GM18909 (cell line): ENCODE data around the gene GPS1.

Experiments
- ATAC-seq: cut with Tn5 transposase; IDR thresholded peaks from one replicate; pipeline ENCODE4 v1.9.1; 2021; ENCODE audit warnings: mild to moderate bottlenecking; ENCODE audit not compliant: unreplicated experiment, poor library complexity

The GPS1 gene

GRCh38 chr17:82073446-82073845 is 21.7 kb downstream of the GPS1 start:
- no peak for ATAC-seq

GRCh38 chr17:82076018-82076784 is 24.5 kb downstream of the GPS1 start:
- ATAC-seq = no peak

GRCh38 chr17:82076785-82077591 is 25.3 kb downstream of the GPS1 start:
- ATAC-seq = no peak

GRCh38 chr17:82077617-82078358 is 26.1 kb downstream of the GPS1 start:
- ATAC-seq = no peak

GRCh38 chr17:82078433-82078832 is 26.7 kb downstream of the GPS1 start:
- no peak for ATAC-seq

- ATAC-seq = no peak
Observed at GRCh38 chr17:82079001-82079677, 27.4 kb downstream of the GPS1 start.

DNA sequence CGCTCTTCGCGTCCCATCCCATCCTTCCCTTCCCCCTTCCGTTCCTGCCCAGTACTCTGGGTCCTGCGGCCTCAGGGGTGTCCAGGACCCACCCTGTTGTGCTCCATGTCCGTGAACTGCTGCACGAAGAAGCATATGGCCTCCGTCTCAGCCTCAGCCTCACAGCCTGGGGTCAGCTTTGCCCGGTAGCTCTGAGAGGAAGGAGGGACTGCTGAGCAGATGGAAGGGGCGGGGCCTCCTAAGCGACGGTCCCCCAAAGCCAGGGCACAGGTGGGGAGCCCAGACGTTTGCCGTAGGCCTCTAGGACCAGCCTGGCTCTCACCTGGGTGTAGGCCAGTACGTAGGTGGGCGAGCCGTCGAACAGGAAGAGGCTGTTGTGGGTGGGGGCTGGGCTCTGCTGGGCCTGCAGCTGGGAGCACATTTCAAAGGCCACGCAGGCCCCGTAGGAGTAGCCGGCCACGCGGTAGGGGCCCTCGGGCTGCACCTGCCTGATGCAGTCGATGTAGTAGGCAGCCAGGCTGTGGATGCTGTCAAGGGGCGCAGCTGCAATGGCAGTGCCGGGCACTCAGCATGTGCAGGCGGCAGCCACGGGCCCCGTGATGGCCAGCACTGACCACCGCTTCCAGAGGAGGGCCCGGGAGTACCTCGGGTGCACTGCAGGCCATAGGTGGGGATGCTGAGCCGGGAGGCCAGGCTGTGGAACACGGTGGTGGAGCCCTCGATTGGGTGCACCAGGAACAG is 28.5 kb downstream of the GPS1 start:
- ATAC-seq = no peak

DNA sequence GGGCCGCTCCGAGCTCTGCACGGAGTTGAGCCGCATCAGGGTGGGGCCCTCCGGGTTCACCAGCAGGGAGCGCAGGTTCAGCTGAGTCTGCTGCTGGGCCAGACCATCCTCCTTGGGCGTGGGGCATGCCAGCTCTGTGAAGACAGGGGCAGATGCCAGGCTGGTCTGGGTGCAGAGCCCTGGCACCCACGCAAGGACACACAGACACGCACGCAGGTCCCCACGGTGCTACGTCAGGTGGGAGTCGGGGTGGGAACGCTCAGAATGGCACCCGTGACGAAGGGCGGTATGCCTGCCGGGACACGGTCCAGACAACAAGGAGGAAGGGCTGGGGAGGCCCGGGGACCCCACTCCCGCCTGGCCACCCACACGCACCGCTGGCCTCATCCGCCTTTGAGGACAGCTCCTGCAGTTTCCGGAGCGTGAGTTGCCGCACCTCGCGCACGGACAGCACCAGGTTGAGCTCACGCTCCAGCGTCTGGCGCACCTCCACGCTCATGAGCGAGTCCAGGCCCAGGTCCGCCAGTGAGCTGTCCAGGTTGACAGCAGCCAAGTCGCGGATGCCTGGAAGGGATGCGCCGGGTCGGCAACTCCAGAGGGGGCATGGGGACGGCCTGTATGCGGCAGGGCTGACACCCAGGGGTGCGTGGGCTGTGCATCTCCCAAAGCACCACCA is 29.2 kb downstream of the GPS1 start:
- no peak for ATAC-seq

GRCh38 chr17:82081546-82081945 is 29.8 kb downstream of the GPS1 start:
- ATAC-seq = no peak

- ATAC-seq = no peak
Observed at GRCh38 chr17:82081966-82082365, 30.3 kb downstream of the GPS1 start.

GRCh38 chr17:82082456-82082855 is 30.8 kb downstream of the GPS1 start:
- no peak for ATAC-seq

GRCh38 chr17:82083009-82083408 is 31.3 kb downstream of the GPS1 start:
- ATAC-seq = no peak

- no peak for ATAC-seq
Observed at GRCh38 chr17:82083533-82084359, 32.0 kb downstream of the GPS1 start.

- no peak for ATAC-seq
Observed at GRCh38 chr17:82084373-82085030, 32.8 kb downstream of the GPS1 start.

DNA sequence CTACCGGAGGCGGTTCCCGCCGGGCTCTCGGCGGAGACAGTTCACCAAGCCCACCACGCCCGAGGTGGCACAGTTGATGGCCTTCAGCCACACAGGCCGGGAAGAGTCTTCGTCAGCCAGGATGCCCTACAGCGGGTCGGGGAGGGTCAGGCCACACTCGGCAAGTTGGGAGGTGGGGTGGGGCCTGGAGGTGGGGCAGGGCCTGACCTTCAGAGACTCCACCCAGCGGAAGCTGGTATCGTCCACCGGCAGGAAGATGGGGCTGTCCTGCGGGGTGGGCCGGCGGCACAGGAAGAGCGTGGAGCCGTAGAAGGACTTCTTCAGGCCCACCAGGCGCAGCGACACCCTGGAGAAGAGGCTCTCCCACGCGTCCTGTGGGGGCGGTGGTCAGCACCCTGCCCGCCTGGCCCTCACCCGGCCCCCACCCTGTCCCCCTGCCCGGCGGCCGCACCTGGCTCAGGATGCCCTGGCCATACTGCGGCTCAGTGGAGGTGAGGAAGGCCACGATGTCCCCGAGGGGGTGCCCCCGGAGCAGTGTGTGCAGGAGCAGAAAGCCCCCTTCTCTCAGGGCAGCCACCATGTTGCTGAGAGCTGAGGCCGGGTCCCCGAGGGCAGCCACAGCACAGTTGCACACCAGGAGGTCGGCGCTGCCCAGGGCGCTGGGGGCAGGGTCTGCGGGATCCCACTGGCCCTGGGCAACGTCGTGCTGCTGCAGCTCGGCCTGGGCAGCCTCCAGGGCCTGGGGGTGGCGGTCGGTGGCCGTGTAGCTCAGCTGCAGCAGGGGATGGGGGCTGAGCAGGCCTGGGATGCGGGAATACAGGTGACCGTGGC is 33.5 kb downstream of the GPS1 start:
- no peak for ATAC-seq

GRCh38 chr17:82085931-82086764 is 34.5 kb downstream of the GPS1 start:
- ATAC-seq = no peak
